MCF 10A (cell line): ENCODE data around the gene DDX54. TPM values are rescaled to one million over a fixed set of nuclear protein-coding genes. Genes with fewer than 3 reads are reported as not detected.

Source experiments
- BruUV-seq: library from RNA; stranded (reverse); fragments of 400-500 nt; replicated peaks from 2 replicates; lab custom pipeline; 2021; lab: Mats Ljungman, UMichigan
- CTCF ChIA-PET: fragments of 300-600 bp; sonication (Branson Sonifier 250); formaldehyde crosslinking; extraction: SDS; loops from one replicate; lab custom pipeline; 2021; ENCODE audit warnings: antibody characterized with exemption, inconsistent platforms; lab: Yijun Ruan, JAX
- POLR2A ChIA-PET: fragments of 300-600, 350-650 bp; sonication (Branson Sonifier 250); formaldehyde crosslinking; extraction: SDS; loops from one replicate; lab custom pipeline; 2020; ENCODE audit warnings: antibody characterized with exemption, inconsistent platforms; lab: Yijun Ruan, JAX
- DNase-seq: peaks from one replicate; pipeline ENCODE4 v3.0.0-alpha.2; 2018; ENCODE audit not compliant: unreplicated experiment
- H3K27ac Mint-ChIP-seq: one replicate; pipeline ENCODE4 v1.8.0; 2022; ENCODE audit warnings: mild to moderate bottlenecking, low read depth, mixed read lengths; ENCODE audit not compliant: unreplicated experiment
- H3K27me3 Mint-ChIP-seq: one replicate; pipeline ENCODE4 v1.8.0; 2022; ENCODE audit warnings: mixed read lengths; ENCODE audit not compliant: insufficient read depth, unreplicated experiment
- H3K36me3 Mint-ChIP-seq: one replicate; pipeline ENCODE4 v1.8.0; 2022; ENCODE audit warnings: mild to moderate bottlenecking, moderate library complexity, mixed read lengths; ENCODE audit not compliant: insufficient read depth, unreplicated experiment
- H3K4me1 Mint-ChIP-seq: one replicate; pipeline ENCODE4 v1.8.0; 2022; ENCODE audit warnings: mixed read lengths; ENCODE audit not compliant: insufficient read depth, unreplicated experiment
- H3K4me3 Mint-ChIP-seq: one replicate; pipeline ENCODE4 v1.8.0; 2022; ENCODE audit warnings: mild to moderate bottlenecking, moderate library complexity, mixed read lengths; ENCODE audit not compliant: unreplicated experiment
- H3K9me3 Mint-ChIP-seq: one replicate; pipeline ENCODE4 v1.8.0; 2022; ENCODE audit warnings: mixed read lengths; ENCODE audit not compliant: unreplicated experiment
- CTCF ChIP-seq: fragments of 200-600 bp; IDR thresholded peaks from one replicate; pipeline ENCODE4 v1.8.0; 2022; ENCODE audit warnings: antibody characterized with exemption, mild to moderate bottlenecking; ENCODE audit not compliant: unreplicated experiment
- intact Hi-C: fragments of 100-400 bp; cut with micrococcal nuclease; formaldehyde crosslinking; loops from 2 replicates; pipeline ENCODE4 v1.14.1; 2022
- total RNA-seq: library from RNA; stranded (reverse); gene quantifications from 2 replicates; pipeline ENCODE4 v1.2.3, GENCODE V29; 2022

The DDX54 gene
- total RNA-seq, 1 experiment from 2014 or later, result 75.8 TPM

GRCh38 chr12:113226696-113227568, 41.7 kb upstream of the DDX54 start:
- peak; percentile 7 for DNase-seq
- H3K4me1 Mint-ChIP-seq, result peaks cover 17% of the 10 kb centered on the region
- POLR2A ChIA-PET, result interaction anchor here (13.3 kb wide), 1 partner anchor 14 kb away, joined by 237 read pairs; no protein-coding TSS in a partner anchor
- H3K4me3 Mint-ChIP-seq, result no peak overlapping the region
- BruUV-seq, result no TSS peak
- H3K36me3 Mint-ChIP-seq, result peaks cover 22% of the 10 kb centered on the region
- no peak for TF ChIP-seq CTCF
- H3K27me3 Mint-ChIP-seq, result no peaks in the 10 kb centered on the region
- CTCF ChIA-PET, result interaction anchor here (0.7 to 0.9 kb wide), 3 partner anchors 25 to 84 kb away, joined by 3 to 4 read pairs (median 3); no protein-coding TSS in a partner anchor
- H3K9me3 Mint-ChIP-seq, result no peaks in the 10 kb centered on the region
- intact Hi-C loops, result loop anchor here (10.0 kb wide), 1 partner anchor 108 kb away; the partner anchor contains the start of gene SLC8B1
- peak overlapping the region; percentile 39 for H3K27ac Mint-ChIP-seq

GRCh38 chr12:113224955-113225354, 39.7 kb upstream of the DDX54 start:
- Mint-ChIP-seq H3K36me3 (peaks cover 5% of the 10 kb centered on the region), H3K27ac (no peak overlapping the region), H3K9me3 (no peaks in the 10 kb centered on the region), H3K4me1 (peaks cover 13% of the 10 kb centered on the region), H3K4me3 (no peak overlapping the region), H3K27me3 (no peaks in the 10 kb centered on the region)
- BruUV-seq, result no TSS peak
- intact Hi-C loops, result loop anchor here (10.0 kb wide), 1 partner anchor 110 kb away; the partner anchor contains the start of gene SLC8B1
- POLR2A ChIA-PET, result interaction anchor here (1.1 to 13.3 kb wide), 2 partner anchors 16 to 40 kb away, joined by 4 to 237 read pairs; partner anchors contain the start of genes DDX54 and RITA1
- TF ChIP-seq CTCF, result no peak
- no peak for DNase-seq
- CTCF ChIA-PET, result no interaction called here

DNA sequence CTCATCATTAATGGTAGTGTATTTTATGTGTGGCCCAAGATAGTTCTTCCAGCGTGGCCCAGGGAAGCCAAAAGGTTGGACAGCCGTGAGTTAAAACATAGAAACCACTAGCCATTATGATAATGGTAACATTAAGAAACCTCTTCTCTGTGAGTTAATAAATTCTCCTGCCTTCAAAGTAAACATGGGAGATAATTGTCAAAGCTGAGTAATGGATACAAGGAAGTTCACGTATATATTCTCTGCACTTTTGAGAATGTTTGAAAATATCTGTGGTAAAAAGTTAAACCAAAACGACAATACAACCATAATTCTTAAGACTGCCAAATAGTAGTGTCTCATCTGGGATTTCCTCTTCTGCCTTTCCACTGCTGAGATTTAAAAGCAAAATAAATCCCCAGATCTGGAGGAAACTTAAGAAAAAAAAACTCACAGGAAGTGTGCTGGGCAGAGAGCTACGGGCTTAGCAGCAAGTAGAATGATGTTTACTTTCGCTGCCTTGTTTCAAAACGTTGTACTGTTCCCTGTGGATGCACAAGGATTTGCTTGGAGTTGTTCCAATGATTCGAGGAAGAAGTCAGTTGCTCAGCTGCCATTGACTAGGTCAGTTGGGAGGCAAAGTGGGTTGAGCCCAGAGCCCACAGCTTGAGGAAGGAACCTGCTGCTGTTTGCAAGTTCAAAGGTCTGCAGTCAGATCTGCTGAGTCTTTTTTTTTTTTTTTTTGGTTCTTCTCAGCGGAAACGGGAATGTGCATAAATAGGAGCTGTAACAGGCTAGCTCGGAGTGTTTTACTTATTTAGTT, 37.7 kb upstream of the DDX54 start:
- ChIA-PET POLR2A (interaction anchor here (0.6 to 13.3 kb wide), 17 partner anchors 8 to 1373 kb away, joined by 3 to 237 read pairs (median 4); partner anchors contain the start of genes DDX54, RITA1 and SLC8B1), CTCF (interaction anchor here (0.6 to 1.5 kb wide), 8 partner anchors 12 to 257 kb away, joined by 3 to 5 read pairs (median 4); no protein-coding TSS in a partner anchor)
- H3K36me3 Mint-ChIP-seq, result peaks cover 1% of the 10 kb centered on the region
- DNase-seq, result peak; percentile 89
- intact Hi-C loops, result loop anchor here (2.0 to 10.0 kb wide), 2 partner anchors 48 to 112 kb away; partner anchors contain the start of gene SLC8B1
- BruUV-seq, result no TSS peak
- TF ChIP-seq CTCF, result no peak
- H3K27ac Mint-ChIP-seq, result peak overlapping the region; percentile 92
- H3K4me1 Mint-ChIP-seq, result peaks cover 12% of the 10 kb centered on the region
- peak overlapping the region; percentile 95 for H3K4me3 Mint-ChIP-seq
- no peaks in the 10 kb centered on the region for H3K27me3 Mint-ChIP-seq
- no peaks in the 10 kb centered on the region for H3K9me3 Mint-ChIP-seq
